Measurements from ENCODE around the gene DKK3.

DKK3 gene

DNA sequence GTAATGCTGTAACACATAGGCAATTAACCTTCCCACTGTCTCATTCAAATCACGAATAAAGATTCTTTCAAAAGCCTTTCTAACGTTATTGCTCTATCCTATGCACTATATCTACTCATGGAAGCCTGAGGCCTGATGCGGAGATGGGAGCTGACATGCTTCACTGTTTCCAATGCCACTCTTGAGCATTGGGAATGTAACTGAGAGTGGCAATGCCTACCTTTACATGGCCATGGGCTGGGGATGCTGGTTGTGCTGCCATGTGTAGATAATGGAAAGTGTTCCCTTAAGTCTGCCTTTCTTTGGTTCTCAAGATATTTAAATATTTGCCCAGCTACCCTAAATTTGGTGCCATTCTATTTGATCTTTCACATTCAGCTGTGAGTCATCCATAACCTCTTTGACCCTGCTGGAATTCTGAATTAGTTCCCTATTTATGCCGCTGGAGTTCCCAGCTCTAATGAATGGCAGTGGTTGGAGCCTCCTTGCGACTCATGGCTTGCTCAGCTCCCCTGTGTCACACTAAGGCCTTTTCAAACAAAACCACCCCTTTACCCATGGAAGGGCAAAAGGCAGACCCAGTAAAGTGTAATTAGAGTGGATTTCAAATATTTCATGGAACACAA lies 21.4 kb upstream of the DKK3 start:
- no peak for DNase-seq

DNA sequence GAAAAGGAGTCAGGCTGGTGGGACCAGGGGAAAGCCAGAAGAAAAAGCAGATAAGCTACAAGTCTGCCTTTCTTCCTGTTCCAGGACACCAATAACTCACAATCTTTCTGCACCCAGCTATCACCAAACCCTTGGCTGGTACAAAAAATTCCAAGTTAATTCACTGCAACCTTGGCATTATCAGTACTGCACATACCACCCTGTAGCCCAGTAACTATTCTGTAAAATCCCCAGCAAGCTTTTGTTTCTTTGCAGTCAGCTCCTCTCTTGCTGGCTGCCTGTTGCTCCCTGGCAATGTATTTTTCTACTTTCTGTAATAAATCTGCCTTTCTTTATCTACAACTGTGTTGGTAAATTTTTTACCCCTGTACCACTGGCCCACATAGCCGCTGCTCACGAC lies 20.7 kb upstream of the DKK3 start:
- no peak for DNase-seq

DNA sequence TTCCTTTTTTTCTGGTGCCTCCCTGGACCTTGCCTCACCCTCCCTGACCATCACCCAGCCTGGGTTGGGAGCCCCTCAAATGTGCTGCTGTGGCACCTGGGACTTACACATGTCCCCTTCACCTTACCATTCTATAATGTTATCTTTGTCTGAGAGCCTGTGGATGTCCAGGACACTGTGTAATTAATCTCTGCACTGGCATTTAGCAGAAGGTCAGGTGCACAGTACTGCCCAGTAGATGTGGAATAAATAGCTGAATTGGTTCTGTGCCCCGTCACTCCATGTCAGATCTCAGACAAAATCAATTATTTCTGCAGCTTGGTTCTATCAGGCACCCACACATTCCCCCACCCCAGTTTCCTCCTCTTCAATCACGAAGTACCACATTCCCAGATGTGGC lies 19.9 kb upstream of the DKK3 start:
- no peak for DNase-seq

DNA sequence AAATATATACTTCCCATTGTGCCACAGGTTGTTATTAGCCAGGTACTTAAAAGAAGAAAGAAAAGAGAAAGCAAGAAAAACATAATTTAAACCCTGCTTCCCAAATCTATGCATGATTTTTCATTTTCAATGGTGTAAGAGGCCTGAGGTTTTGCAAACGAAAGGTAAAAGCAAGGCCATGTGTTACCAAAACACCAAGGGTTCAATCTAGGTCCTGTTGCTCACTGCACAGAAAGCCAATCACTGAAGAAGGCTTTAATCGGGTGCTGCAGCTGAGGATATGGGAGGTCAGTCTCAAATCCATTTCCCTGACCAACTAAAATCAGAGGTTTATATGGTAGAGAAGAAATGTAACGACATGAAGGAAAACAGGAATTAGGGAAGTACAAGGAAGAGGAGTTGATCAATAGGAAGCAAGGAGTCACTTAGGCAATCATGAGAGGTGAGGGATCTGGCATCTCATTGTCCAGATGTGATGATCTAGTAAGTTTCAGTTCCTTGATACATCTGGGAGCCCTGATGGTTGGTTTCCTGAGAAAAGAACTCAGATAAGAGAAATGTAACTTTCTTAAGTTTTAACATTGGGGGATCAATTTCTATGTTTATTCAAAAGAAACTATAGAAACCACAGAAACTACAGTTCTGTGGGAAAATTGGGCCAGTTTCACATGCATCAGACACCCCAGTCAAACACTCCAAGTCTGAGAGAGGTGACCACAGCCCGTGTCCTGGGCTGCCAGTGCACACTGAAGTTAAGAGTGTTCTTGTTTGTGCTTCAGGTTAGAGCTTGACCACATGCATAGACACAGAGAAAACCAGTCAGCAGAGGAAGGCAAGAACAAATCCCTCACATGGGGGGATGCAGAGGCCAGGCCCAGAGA lies 18.1 kb upstream of the DKK3 start:
- DNase-seq: no peak

DNA sequence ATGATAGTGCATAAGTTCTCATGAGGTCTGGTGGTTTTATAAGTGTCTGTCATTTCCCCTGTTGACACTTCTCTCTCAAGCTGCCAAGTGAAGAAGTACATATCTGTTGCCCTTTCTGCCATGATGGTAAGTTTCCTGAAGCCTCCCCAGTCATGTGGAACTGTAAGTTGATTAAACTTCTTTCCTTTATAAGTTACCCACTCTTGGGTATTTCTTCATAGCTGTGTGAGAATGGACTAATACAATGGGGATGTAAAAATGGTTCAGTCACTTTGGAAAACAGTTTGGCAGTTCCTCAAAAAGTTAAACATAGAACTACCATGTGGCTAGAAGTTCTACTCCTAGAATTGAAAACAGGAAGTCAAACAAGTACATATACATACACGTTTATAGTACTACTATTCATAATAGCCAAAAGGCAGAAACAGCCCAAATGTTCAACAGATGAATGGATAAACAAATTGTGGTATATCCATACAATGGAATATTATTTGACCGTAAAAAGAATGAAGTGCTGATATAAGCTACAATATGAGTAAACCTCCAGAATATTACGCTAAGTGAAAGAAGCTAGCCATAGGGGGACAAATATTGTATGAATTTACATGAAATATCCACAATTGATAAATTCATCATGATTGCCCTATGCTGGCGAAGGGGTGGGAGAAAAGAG lies 16.0 kb upstream of the DKK3 start:
- DNase-seq: no peak

DNA sequence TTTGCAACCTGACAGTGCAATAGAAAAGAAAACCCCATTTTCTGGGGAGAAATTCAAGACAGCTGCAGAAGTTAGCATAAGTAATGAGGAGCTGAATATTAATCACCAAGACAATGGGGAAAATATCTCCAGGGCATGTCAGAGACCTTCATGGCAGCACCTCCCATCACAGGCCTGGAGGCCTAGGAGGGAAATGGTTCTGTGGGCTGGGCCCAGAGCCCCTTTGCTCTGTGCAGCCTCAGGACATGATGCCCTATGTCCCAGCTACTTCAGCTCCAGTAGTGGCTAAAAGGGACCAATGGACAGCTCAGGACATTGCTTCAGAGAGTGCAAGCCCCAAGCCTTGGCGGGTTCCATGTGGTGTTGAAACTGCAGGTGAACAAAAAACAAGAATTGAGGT lies 14.6 kb upstream of the DKK3 start:
- DNase-seq: no peak

DNA sequence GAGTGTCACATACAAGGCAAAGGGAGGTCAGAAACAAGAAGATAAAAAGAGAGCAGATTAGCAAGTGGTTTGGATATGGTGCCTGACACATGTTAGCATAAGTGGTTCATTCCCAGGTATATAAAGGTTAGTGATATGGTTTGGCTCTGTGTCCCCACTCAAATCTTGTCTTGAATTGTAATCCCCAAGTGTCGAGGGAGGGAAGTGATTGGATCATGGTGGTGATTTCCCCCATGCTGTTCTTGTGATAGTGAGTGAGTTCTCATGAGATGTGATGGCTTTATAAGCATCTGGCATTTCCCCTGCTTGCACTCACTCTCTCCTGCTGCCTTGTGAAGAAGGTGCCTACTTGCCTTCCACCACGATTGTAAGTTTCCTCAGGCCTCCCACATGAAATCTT lies 12.1 kb upstream of the DKK3 start:
- no peak for DNase-seq

DNA sequence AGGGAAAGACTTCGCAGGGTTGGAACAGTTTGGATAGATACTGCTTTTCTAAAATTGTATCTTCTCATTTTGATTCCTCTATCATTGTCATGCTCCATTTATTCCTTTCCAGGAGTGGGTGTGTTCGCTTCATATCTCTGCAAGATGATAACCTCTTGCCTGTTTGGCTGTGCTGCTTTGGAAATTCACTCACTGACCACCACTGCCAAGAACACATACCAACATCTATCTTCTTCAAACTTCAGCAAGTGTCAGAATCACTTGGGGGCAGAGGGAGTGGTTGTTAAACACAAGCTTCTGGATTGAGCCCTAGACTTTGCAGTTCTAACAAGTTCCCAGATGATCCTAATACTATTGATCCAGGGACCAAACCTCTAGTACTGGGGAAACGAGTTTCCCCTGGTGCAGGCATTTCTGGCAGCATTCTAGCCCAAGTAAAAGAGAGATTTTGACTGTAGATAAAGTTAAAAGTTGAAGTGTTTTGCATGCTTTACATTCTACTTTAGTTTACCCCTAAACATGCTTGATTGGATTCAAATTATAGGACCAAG lies 11.5 kb upstream of the DKK3 start:
- no peak for DNase-seq

DNA sequence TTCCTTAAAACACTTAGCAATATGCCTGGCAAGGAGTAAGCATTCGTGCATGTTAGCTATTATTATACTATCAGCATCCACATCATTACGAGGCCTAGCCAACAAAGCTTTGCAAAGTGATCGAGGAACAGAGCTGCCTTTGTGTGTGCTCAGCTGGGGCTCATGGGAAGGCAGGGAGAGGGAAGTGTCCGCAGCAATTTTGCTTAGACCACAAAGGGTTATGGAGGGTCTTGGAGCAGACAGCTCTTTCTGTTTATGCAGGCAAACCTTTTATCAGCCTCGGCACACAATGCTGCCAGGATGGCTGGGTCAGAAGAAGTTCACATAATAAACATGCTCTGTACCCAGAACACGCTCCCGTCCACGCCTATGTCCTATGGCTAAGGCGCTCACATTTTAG lies 10.9 kb upstream of the DKK3 start:
- DNase-seq: no peak

DNA sequence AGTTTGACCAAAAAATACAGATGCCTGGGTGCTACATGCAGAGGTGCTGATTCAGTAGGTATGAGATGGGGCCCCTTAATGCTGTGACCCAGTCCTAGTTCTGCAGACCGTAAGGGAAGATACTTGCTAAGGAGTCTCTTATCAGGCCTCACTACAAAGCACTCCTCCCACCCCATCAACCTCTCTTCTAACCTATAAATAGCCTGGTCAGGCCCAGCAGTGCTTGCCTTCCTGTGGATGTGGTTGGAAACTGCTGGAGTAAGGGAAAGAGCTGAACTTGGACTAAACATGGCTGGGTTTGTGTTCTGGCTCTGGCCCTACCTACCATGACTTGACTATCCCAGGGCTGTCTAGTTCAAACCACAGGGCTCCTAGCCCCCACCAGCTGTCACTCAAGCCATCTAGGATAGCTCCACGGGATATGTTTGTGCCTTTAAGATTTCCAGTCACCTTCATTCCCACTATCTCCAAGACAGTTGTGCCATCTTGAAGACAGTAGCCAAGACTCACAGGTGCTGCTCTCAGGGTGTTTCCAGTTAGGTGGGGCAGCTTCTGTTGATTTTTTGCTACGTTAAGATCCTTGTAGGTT lies 9.5 kb upstream of the DKK3 start:
- no peak for DNase-seq

DNA sequence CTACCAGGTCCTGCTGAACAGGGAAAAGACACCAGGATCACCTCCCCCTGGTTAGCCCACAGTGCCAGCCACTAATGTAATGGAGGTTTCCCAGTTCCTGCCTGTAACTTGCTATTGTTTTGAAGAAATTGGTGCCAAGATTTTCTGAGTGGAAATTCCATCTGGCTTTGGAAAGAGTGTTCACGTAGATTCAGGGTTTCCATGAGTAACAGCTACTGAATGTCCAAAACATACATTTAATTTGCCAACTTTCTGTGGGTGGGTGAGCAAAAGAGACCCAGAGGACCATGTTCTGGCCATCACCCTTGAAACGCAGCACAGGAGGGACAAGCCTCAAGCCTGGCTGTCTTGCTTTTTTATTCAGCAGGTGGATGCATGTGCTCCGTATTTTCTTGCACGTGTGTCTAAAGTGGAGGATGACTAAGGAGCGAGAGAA lies 8.8 kb upstream of the DKK3 start:
- no peak for DNase-seq

DNA sequence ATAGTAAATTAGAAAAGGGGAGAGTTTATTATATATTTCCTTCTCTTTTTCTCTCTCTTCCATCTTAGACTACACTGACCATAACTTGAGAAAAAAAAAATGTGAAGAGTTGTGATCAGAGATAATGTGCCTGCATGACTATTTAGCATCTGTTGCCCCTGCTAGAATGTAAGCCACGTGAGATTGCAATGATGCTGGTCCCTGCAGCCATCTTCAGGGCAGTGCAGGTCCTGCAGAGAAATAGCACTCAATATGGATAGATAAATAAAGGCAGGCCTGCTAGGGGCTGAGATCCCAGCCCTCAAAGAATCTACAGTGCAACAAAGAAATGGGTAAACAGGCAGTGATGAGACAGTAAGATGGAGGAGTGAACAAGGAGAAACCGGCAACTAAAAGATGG lies 7.8 kb upstream of the DKK3 start:
- DNase-seq: no peak

DNA sequence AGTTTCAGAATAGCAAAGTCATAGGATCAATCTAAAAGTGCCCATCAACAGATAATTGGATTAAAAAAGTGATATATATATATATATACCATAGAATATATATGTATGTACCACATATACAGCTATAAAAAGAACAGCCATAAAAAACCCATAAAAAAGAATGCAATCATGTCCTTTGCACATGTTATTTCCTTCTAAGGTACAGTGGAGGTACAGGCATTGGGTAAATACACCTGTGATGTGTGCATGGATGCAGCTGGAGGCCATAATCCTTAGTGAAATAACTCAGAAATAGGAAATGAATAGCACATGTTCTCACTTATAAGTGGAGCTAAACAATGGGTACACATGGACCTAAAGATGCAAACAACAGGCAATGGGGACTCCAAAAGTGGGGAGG lies 7.1 kb upstream of the DKK3 start:
- DNase-seq: no peak

DNA sequence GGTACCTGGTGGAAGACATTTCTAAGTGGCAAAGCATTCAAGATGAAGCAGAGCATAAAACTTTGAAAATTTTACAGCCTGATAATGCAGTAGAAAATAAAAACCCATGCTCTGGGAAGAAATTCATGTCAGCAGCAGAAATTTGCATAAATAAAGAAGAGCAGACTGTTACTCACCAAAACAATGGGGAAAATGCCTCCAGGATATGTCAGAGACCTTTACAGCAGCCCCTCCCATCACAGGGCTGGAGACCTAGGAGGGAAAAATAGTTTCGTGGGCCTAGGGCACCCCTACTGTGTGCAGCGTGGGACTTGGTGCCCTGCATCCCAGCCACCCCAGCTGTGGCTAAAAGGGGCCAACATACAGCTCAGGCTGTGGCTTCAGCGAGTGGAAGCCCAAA lies 5.4 kb upstream of the DKK3 start:
- no peak for DNase-seq

DNA sequence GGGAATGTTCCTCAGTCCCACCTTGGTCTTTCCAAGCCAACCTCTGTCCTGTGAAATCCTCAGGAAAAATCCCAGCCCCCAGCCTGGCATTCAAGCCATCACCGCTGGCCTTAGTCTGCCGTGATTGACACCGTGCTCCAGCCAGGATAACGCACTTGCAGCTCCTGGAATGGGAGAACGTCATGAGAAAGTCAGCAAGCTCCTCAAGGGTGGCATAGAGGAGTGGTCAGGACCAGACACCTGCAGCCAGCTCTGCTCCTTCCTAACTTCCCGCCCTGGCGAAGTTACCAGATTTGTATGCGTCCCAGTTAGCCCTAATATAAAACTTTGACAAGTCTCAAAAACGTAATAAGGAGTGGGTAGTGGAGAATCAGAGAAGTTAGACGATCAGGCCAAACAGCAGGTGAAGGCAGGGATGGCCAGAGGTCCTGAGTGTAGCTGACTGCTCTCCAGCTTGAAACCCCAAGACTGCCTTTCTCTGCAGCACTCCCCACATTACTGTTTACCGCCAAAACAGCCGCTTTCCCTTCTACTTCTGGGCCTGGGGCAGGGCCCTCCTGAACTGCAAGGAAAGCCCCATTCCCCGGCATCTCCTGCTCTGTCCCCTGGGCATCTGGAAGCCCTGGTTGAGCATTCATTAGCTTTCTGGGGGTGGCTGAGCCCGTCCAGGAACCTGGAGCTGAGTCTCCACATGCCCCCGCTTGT lies 1.3 kb upstream of the DKK3 start:
- DNase-seq: no peak

DNA sequence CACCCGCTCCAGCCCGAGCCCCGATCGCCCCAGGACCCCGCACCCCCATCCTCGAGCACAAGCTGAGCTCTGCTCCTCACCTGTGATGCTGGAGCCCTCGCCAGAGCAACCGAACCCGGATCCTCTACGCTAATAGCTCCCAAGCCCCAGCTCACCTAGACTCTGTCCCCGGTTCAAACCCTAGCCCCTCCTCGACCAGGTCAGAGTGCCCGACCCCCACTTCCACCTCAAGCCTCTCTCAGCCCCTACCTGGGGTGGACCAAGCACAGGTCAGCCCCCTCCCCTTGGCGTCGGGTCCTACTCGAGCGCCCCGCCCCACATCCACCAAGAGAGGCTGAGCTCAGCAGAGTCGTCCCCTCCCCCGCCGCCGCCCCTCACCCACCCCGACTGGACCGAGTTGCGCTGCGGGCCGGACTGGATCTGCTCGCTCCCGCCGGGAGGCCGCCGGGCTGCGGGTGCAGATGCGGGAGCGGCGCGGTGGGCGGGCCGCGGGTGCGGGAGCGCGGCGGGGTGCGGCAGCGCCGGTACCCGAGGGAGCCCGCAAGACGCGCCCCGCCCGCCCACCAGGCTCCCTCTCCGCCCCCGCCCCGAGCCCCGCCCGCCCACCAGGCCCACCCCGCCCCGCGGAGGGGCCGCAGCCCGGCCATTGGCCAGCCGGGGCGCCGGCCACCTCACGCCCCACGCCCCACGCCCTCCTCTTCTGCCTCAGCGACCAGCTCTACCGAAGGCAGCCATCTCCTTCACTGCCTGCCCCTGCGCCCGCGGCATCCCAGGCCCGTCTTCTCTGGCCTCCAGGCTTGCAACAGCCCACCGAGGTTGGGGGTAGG lies 577 bp upstream of the DKK3 start:
- DNase-seq: no peak

DNA sequence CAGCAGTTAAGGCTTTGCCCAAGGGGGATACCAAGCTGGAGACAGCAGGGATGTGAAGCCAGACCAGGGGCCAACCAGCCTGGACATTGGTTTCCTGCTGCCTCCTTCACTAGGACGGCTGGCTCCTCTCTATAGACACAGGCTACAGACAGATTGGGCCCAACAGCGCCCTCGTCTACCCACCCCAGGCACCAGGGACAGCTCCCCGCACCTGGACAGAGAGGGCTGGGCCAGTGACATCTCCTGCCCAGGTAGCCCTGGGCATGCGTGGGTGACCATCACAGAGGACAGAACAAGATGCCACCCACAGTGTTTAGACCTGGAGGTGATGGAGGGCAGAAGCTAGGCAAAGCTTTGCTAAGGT lies 1.2 kb downstream of the DKK3 start:
- no peak for DNase-seq

DNA sequence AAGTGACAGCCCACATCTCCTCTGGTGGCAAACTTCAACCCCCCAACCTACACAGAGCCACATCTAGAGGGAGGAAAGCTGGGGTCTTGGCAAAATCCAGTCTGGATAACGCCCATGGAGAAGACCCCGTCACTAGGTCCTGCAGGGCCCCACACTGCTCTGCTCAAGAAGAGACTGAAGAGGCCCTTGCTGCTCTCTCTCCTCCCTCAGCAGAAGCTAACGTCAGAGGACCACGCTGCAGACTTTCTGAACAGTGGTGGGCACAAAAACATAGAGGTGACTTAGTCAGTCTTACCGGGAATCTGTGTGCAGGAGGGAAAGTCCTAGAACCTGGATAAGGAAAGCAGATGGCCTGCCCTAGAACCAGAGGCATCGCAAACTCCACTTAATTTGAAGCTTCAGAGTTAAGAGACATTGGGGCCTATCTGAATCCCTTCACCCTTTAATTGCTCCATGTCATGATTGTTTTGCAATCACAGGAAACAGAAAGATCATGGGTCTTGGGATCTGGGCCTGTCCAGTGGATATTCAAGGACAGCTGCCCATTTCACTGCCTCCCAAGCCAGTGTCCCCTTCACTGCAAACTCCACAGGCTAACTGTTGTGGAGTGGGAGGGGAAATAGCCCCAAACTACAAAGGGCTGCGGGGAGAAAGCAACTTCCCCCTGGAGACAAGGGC lies 1.7 kb downstream of the DKK3 start:
- DNase-seq: no peak

DNA sequence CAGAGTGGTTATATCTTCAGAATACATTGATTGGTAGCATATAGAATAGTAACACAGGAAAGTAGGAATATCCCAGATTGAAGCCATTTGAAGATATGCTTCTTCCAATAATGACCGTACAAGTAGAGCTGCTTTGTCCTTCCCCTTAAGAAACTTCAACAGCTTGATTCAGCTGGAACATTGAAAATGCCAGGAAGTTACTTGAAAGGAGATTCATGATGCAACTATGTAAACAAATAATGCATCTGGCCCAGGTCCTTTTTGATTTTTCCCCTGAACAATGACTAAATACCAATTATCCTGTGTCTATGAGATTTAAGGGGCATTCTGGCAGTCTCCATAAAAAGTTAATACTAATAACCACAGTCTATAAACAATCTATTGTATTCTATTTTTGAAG lies 3.0 kb downstream of the DKK3 start:
- DNase-seq: no peak

DNA sequence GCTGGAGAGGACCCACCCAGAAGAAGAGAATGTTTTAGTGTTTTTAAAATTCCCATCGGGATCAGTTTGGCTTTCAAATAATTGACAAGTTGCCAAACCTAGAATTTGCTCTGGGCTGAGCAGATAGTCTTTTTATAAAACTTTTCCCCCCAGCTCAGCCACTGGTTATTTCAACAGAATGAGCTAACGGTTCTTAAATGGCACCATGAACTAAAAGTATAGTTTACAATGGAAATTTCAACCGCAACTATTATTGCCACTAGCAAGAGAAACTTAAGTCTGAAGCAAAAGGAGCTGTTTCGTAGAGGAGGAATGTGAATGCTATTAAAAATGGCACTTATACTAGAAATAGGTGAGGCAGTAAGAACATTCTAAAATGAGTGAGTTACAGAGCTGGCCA lies 3.4 kb downstream of the DKK3 start:
- no peak for DNase-seq

DNA sequence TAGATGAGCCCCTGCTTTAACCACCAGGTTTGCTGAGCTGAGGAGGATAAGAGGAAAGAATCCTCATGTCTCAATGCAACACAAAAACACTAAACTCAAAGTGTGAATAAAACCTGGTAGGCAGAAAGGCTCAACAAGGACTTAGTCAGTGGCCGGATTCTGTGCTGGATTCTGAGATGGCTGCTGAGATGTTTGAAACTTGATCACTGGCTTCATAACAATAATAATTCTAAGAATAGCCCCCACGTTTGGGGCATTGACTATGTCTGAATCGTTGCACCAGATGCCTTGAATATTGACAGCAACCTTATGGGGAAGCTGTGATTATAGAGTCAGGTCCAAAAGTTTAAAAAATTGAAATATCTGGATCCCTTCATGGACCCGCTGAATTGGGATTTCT lies 4.6 kb downstream of the DKK3 start:
- no peak for DNase-seq

Data from NCI-H2171 (cell line).